NCI-H69 (cell line): ENCODE measurements around the gene FBN2.

ENCODE experiments used
- DNase-seq: peaks from one replicate; lab custom pipeline; 2025; lab: John Stamatoyannopoulos, UW

FBN2 gene

DNA sequence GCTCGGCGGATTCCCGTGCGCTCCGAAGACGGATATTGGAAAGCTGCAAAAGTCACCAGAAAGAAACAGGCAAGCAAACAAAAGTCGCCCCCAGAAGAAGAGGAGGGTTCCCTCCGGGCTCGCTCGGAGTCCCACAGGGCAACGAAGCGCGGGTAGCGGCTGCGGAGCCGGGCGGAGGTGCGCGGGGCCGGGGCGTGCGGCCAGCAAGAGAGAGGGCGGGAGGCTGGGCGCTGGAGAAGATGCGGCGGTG is at the start of gene FBN2:
Gene FBN2 (minus strand): TSS at position 246 of the 250 bp plus-strand sequence. CDS start 642 bp downstream, outside the sequence.
- DNase-seq, result no peak

DNA sequence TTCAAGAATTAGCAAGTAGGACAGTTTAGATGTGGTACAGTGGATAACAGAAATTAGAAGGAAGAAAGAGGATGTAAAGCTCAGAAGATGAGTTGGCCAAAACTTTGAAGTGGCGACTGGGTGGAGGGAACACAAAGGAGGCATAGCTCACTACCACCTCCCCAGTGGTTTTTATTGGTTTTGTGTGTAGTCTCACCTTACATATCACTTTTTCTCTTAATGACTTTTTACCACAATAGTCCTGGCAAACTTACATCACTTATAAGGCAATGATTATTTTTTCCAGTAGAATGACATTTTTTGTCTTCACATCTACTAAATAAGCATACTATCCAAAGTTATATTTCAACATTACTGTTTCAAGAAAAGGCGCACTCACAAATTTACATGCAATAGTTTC is 49.2 kb upstream of the FBN2 start:
- DNase-seq, result no peak

- DNase-seq, result no peak
These were observed 48.8 kb upstream of the FBN2 start for GRCh38 chr5:128586848-128587247.

DNA sequence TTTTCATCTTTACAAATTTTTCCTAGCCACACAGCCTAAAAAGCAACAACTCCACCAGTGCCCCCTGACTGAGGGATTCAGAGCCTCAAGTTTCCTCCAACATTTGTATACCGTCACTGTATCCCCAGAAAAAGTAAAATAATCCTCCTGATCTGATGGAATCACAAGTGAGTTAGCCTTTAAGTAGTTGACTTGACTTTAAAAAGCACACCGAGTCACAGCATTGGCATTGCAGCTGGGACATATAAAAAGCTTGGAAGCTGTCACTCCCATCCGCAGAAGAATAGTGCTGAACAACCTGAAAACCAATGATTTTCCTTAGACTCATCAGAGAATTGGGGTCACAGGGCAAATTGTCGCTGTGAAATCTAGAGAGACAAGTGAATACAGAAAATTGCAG is 41.6 kb upstream of the FBN2 start:
- no peak for DNase-seq

- no peak for DNase-seq
These were observed 41.0 kb upstream of the FBN2 start for GRCh38 chr5:128579093-128579492.

GRCh38 chr5:128574041-128574440 is 36.0 kb upstream of the FBN2 start:
- no peak for DNase-seq

DNA sequence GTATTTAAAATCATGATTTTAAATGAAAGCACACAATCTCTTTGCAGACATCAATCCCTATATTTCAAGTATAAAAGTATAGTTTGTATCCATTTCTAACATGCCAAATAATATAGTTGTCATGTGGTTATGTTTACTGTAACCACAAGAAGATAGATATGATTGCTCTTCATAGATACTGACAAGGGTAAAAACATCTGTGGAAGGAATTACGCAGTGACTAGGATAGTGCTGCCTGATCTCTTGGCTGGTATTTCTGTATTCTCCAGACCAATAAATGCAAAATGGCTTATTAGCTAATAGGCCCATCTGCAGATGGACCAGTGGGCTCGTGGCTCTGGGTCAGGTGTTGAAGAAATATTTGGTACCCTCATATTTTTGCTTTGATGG is 34.9 kb upstream of the FBN2 start:
- DNase-seq, result no peak

DNA sequence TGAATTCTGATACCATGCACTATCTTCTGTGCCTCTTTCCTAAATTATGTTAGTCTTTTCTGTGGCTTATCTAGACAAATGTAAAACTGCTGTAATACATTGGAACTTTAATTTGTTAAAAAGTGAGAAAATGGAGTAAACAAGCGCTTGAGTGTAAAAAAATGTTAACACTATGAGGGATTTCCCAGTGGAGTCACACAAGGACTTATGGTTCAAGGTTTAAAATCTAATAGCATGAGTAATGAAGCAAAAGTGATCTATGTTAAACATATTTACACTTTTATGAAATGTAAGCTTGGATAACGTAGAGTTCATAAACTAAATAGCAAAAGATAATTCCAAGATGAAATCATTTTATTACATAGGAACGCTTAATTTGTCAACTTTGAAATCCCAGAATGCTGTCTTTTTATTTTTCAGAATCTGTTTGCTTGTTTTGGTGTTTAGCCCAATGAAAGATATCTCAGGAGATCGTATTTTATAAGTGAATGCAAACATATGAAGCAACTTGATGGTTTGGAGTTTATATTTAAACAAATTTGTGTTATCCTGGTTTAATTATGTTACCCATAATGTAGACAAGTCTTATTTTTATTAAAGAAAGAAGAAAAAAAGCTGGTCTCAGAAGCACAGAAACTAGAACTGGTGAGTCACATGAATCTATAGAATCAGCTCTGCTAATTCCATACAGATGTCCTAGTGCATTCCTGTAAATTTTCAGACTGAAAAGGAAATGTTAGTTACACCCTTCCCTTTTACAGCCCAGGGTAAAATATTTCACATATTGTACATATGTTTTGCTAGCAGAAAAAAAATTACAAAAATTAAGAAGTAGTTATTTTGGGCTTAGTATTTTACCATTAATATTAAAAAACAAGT is 34.2 kb upstream of the FBN2 start:
- DNase-seq, result no peak

DNA sequence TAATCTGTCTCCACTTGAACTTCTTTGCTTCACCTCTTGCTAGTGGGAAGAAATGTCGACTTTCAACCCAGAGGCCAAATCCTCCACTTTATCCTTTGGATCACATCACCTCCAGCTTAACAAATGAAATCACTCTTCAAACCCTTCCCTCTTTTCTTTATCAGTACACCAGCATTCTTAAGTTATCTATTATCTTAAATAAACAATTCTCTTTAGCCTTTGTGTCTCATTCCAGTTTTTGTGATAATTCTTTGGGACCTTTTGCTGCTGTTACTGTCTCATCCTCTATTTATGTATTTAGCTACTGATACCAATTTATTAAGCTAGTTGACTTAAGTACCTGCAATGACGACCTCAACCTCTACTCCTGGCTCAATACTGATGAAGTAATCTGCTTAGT is 28.1 kb upstream of the FBN2 start:
- DNase-seq, result no peak

DNA sequence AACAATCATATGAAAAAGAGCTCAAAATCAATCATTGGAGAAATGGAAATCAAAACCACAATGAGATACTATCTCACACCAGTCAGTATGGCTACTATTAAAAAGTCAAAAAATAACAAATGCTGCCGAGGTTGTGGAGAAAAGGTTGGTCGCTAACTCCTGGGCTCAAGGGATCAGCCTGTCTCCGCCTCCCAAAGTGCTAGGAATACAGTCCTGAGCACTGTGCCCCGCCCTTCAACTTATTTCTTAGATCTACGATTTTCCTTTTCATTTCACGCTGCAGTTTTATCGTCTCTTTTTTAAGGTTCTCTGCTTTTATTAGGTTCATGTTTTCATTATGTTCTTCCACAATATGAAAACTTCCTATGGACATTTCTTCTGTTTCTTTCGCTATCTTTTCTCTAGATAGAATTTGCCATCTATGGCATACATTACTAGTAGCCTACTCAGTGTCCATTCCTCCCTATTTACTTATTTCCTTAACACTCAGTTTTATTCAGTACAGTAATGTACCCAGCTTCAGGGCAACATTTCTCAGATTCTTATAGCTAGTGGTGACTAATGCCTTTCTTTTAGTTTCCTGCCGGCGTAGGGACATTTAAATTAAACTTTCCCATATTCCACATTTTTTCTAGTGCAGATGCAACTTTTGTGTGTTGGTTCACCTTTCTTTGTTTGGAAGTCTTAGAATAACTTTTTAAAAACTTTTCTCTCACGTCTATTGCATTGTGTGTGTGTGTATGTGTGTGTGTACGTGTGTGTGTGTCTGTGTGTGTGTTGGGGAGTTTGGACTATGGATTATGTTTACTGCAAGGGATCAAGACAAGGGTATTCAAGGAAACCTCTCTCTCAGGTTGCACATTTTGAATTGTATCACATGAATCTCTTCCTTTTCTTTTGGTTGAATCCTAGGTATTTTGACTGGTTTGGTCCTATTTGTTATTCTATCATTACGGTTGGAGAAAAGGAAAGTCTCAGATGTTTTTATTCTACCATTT is 21.6 kb upstream of the FBN2 start:
- DNase-seq, result no peak

DNA sequence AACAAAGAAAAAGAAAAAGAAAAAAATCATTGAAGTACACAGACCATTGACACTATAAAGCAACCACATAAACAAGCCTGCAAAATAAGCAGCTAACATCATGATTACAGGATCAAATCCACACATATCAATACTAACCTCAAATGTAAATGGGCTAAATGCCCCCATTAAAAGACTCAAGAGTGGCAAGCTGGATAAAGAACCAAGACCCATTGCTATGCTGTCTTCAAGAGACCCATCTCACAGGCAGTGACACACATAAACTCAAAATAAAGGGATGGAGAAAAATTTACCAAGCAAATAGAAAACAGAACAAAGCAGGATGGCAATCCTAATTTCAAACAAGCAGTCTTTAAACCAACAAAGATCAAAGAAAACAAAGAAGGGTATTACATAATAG is 15.7 kb upstream of the FBN2 start:
- DNase-seq, result no peak

DNA sequence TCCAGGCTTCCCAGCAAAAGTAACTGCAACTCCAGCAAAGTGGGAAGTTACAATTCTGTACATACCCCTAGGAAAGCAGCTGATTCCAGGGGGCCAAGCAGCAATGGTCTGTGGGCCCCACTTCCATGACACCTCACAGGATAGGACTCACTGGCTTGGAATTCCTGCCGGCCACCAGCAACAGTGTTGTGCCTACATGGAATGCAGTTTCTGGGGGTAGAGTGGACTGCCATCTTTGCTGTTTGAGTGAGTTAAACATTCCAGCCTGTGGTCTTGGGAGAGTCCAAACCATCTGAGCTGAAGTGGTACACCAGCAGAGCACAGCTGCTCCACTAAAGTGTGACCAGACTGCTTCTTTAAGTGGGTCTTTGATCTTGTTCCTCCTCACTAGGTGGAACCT is 13.4 kb upstream of the FBN2 start:
- DNase-seq, result no peak

DNA sequence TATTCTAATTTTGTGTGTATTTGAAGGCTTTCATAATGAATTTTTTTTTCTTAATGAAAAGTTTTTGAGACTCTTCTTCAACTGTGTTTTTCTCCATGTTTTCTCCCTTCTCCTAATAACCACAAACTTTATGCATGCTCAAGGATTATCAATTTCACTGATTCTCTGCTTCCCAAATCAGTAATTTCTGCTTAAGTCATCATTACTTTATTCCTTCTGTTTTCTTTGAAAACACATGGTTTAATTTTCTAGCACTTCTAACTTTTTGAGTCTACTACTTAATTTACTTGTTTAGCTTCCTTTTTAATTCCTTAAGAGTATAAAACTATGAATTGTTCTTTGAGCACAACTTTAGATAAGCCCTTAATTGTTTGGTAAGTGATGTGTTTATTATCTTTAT is 11.5 kb upstream of the FBN2 start:
- DNase-seq, result no peak

- DNase-seq, result no peak
These were observed 8.7 kb upstream of the FBN2 start for GRCh38 chr5:128546658-128547281.

DNA sequence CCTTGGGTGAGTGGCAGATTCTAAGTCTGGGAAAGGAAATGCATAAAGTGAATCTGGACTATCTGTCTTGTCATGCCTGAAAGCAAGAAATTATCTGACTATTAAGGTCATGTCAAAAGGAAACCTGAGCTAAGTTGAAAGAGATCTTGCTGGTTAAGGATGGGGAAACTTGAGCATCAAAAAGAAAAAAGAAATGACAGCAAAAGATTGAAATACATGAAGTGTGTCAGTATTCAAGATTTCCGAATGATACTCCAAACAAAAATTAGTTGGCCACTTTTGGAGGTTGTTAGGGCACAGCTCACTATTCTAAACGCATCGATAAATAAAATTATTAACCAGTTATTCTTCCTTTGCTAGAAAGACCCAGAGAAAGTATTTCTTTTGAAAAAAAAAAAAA is 3.3 kb upstream of the FBN2 start:
- DNase-seq, result no peak

DNA sequence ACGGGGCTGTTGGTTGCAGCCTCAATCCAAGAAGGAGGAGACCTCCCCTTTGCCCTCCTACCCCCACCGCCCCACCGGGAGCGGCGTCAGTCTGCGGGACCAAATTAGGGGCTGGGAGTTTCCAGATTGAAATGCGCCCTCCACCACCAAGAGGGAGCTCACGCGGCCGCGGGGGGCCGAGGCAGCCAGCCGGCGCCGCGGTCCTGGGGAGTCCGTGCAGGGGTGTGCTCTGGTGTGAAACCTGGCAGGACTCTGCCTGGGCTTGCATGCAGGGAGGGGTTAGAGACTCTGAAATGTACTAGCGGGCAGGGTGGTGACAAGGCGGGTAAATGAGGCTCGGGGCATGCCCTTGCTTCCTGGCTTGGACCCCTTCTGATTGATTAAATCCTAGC is 989 bp upstream of the FBN2 start:
- peak; percentile 42 for DNase-seq

DNA sequence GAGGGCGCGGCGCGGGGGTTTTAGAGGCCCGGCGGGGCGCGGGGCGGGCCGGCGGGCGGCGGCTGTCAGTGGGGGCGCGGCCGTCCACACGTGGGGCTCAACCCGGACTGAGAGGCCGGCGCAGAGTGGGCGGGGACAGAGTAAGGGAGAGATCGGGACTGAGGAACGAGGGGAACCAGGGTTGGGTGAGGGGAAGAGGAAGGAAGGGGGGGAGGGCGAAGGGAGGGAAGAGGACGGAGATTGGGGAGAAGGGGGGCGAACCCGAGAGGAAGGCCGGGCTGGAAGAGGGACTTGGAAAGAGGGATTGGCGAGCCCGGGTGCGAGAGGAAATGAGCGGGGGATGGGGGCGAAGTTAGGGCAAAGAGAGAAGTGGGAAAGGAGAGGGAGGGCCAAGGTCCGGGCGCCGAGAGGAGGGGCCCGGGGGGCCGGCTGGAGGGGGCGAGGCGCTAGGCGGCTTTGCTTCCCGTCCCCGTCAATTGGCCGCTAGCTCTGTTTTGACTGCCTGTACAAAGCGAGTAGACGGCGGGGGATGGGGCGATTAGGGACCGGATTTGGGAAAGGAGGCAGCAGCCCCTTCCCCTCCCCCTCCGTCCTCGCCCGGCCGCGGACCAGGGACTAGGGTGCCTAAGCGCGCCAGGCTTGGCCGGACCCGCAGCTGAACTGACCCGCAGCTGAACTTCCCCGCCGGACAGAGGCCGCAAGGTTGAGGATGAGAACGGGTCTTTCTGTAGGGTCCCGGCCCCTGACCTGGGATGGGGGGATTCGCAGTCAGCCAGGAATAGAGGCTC is 399 bp upstream of the FBN2 start:
- peak; percentile 69 for DNase-seq

DNA sequence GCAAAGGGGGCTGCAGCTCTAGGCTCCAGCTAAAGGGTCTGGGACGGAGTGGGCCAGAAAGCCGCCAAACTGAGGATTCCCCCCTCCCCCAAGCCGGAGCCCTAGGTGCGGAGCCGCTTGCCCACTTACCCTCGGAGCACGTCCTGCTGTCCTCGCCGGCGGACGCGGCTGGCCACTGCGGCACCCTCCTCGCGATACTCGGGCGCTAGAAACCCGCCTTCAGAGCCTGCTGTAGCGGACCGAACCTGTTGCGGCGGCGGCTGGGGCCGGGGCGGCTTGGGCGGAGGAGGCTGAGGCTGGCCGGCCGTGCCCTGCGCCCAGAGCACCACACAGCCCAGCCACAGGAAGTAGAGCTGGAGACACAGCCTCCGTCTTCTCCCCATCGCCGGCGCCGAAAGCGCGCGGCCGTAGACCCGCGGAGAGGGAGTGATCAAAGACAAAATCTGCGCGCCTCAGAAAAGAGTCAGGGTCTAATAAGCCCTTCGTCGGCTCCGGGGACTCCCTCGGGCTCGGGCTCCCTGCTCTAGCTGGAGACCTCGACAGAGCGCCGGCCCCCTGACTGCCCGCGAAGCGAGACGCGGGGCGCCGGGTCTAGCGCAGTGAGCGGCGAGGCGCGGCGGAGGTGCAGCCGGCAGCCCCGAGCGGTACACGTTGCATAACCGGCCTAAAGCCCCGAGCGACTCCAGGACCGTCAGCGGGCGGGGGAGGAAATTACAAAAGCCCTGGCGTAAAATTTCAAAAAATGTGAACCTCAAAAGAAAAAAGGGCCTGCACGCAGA is 635 bp downstream of the FBN2 start:
- peak; percentile 74 for DNase-seq

DNA sequence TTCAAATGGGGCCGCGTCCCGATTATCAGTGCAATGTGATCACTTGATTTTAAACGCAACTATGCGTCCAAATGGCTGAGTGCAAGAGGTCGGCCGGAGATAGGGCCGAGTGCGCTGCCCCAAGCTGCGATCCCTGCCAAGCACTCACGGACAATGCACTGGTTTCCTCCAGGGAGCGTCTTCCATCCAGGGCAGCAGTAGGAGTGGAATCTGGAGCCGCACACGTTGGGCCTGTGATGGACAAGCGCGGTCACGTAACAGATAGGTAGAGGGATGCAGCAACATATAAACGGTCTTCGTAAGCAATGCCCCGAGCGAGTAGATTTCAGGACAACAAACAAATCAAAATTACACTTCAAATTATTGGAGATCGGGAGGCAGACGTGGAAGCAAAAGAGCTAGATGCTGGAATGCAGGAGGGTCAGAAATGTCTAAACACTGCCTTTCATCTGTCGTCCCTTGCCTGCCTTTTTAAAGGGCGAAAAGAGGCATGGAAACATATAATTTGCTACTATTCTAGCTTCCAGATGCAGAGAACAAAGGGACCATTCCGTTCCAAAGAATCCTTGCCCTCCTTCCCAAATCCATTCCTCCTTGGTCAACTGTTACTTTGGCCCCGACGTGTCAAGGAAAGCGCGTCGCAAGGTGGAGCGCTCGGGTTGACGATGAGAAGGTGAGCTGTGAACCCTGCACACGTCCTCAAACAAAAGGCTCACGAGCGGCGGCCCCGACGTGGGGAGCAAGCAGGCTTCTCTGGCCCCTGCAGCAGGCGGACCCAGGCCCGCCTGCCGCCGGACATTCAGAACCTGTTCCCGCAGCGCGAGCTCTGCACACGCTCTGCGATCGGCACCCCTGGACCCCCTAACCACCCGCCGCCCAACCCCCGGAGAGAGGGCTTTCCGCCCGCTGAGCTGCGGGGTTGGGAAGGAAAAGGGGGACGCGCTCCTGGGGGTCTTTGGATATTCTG is 1.5 kb downstream of the FBN2 start:
- peak; percentile 27 for DNase-seq

GRCh38 chr5:128535251-128535650 is 2.8 kb downstream of the FBN2 start:
- no peak for DNase-seq
